Tracheal epithelial cell (primary cell): Measurements from ENCODE around the gene KRTAP9-3. TPM values are rescaled to one million over a fixed set of nuclear protein-coding genes. Genes with fewer than 3 reads are reported as not detected.

Source experiments
- total RNA-seq: library from RNA; depleted of rRNA; stranded (reverse); fragments of >200 nt; gene quantifications from 2 replicates; pipeline ENCODE4 v1.2.1, GENCODE V29; 2014

Gene KRTAP9-3, protein sequence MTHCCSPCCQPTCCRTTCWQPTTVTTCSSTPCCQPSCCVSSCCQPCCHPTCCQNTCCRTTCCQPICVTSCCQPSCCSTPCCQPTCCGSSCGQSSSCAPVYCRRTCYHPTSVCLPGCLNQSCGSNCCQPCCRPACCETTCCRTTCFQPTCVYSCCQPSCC
- total RNA-seq: not detected in 2 replicates

DNA sequence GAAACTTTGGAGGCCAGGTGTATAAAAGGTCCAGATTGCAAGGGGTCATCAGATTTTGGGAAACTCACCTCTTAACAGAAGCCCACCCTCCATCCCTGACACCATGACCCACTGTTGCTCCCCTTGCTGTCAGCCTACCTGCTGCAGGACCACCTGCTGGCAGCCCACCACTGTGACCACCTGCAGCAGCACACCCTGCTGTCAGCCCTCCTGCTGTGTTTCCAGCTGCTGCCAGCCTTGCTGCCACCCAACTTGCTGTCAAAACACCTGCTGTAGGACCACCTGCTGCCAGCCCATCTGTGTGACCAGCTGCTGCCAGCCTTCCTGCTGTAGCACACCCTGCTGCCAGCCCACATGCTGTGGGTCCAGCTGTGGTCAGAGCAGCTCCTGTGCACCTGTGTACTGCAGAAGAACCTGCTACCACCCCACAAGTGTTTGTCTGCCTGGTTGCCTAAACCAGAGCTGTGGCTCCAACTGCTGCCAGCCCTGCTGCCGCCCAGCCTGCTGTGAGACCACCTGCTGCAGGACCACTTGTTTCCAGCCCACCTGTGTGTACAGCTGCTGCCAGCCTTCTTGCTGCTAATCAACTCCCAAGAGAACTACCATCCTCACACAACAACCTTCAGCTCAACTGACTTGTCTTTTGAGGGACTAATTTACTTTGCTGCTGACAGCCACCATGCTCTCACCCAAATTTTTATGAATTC is at the start of gene KRTAP9-3:
Gene KRTAP9-3, plus strand, starts transcription at position 51 of the 707 bp plus-strand sequence. Its CDS starts 53 bp downstream, at position 104.

DNA sequence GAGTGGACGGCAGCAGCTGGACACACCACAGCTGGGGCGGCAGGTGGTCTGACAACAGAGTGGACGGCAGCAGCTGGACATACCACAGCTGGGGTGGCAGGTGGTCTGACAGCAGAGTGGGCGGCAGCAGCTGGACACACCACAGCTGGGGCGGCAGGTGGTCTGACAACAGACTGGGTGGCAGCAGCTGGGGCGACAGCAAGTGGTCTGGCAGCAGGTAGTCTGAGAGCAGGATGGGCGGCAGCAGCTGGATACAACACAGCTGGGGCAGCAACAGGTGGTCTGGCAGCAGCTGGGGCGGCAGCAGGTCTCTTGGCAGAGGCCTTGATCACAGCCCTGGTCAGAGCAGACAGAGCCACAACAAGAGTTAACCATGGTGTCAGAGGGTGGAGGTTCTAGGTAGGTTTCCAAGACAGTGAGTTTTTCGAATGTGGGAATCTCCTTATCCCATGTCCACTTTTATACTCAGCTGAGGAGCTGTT is 47.7 kb upstream of the KRTAP9-3 start, which contains the start of gene KRTAP4-1:
Gene KRTAP4-1, minus strand, starts transcription at position 432 of the 482 bp plus-strand sequence. Its CDS starts 57 bp downstream, at position 375.

DNA sequence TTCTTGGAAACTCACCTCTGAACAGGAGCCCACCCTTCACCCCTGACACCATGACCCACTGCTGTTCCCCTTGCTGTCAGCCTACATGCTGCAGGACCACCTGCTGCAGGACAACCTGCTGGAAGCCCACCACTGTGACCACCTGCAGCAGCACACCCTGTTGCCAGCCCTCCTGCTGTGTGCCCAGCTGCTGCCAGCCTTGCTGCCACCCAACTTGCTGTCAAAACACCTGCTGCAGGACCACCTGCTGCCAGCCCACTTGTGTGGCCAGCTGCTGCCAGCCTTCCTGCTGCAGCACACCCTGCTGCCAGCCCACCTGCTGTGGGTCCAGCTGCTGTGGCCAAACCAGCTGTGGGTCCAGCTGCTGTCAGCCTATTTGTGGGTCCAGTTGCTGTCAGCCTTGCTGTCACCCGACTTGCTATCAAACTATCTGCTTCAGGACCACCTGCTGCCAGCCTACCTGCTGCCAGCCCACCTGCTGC is 42.4 kb upstream of the KRTAP9-3 start, which contains the start of gene KRTAP9-1:
Gene KRTAP9-1, plus strand, starts transcription at position 51 of the 482 bp plus-strand sequence. Its CDS starts 0 bp downstream, at position 51.

DNA sequence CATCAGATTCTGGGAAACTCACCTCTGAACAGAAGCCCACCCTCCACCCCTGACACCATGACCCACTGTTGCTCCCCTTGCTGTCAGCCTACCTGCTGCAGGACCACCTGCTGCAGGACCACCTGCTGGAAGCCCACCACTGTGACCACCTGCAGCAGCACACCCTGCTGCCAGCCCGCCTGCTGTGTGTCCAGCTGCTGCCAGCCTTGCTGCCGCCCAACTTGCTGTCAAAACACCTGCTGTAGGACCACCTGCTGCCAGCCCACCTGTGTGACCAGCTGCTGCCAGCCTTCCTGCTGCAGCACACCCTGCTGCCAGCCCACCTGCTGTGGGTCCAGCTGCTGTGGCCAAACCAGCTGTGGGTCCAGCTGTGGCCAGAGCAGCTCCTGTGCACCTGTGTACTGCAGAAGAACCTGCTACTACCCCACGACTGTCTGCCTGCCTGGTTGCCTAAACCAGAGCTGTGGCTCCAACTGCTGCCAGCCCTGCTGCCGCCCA is 5.6 kb upstream of the KRTAP9-3 start, which contains the start of gene KRTAP9-2:
Gene KRTAP9-2, plus strand, starts transcription at position 51 of the 498 bp plus-strand sequence. Its CDS starts 7 bp downstream, at position 58.

DNA sequence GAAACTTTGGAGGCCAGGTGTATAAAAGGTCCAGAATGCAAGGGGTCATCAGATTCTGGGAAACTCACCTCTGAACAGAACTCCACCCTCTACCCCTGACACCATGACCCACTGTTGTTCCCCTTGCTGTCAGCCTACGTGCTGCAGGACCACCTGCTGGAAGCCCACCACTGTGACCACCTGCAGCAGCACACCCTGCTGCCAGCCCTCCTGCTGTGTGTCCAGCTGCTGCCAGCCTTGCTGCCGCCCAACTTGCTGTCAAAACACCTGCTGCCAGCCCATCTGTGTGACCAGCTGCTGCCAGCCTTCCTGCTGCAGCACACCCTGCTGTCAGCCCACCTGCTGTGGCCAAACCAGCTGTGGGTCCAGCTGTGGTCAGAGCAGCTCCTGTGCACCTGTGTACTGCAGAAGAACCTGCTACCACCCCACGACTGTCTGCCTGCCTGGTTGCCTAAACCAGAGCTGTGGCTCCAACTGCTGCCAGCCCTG is 5.7 kb downstream of the KRTAP9-3 start, which contains the start of gene KRTAP9-8:
Gene KRTAP9-8, plus strand, starts transcription at position 51 of the 489 bp plus-strand sequence. Its CDS starts 53 bp downstream, at position 104.

DNA sequence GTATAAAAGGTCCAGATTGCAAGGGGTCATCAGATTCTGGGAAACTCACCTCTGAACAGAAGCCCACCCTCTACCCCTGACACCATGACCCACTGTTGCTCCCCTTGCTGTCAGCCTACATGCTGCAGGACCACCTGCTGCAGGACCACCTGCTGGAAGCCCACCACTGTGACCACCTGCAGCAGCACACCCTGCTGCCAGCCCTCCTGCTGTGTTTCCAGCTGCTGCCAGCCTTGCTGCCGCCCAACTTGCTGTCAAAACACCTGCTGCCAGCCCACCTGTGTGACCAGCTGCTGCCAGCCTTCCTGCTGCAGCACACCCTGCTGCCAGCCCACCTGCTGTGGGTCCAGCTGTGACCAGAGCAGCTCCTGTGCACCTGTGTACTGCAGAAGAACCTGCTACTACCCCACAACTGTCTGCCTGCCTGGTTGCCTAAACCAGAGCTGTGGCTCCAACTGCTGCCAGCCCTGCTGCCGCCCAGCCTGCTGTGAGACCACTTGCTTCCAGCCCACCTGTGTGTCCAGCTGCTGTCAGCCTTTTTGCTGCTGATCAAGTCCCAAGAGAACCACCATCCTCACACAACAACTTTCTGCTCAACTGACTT is 17.5 kb downstream of the KRTAP9-3 start, which contains the start of gene KRTAP9-4:
Gene KRTAP9-4, plus strand, starts transcription at position 51 of the 604 bp plus-strand sequence. Its CDS starts 34 bp downstream, at position 85.

DNA sequence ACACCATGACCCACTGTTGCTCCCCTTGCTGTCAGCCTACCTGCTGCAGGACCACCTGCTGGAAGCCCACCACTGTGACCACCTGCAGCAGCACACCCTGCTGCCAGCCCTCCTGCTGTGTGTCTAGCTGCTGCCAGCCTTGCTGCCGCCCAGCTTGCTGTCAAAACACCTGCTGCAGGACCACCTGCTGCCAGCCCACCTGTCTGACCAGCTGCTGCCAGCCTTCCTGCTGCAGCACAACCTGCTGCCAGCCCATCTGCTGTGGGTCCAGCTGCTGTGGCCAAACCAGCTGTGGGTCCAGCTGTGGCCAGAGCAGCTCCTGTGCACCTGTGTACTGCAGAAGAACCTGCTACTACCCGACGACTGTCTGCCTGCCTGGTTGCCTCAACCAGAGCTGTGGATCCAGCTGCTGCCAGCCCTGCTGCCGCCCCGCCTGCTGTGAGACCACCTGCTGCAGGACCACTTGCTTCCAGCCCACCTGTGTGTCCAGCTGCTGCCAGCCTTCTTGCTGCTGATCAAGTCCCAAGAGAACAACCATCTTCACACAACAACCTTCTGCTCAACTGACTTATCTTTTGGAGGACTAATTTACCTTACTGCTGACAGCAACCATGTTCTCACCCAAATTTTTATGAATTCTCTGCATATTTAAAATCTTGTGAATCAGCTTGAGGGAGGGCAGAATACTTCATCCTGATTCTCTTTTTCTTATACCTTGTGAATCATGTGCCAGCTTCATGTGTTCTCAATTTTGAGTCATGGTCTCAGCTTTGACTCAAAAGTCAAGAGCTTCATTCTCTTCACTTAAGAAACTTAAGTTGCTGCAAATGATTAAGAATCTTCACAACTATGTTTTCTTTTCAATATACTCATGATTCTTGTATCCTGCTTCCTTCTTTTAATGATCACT is 23.4 kb downstream of the KRTAP9-3 start, which contains the start of gene KRTAP9-9:
Gene KRTAP9-9, plus strand, starts transcription at position 4 of the 910 bp plus-strand sequence.

DNA sequence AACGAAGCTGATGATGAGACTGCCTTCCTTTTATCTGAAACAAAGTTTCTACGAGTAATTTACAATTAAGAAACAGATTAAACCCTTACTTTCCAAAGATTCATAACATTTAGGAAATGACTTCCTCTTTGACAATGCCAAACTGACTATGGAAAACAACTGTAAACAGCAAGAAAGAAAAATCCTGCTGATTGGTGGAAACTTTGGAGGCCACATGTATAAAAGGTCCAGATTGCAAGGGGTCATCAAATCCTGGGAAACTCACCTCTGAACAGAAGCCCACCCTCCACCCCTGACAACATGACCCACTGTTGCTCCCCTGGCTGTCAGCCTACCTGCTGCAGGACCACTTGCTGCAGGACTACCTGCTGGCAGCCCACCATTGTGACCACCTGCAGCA is 32.8 kb downstream of the KRTAP9-3 start, which contains the start of gene KRTAP9-6:
Gene KRTAP9-6, plus strand, starts transcription at position 301 of the 400 bp plus-strand sequence. Its CDS starts 0 bp downstream, at position 301.

DNA sequence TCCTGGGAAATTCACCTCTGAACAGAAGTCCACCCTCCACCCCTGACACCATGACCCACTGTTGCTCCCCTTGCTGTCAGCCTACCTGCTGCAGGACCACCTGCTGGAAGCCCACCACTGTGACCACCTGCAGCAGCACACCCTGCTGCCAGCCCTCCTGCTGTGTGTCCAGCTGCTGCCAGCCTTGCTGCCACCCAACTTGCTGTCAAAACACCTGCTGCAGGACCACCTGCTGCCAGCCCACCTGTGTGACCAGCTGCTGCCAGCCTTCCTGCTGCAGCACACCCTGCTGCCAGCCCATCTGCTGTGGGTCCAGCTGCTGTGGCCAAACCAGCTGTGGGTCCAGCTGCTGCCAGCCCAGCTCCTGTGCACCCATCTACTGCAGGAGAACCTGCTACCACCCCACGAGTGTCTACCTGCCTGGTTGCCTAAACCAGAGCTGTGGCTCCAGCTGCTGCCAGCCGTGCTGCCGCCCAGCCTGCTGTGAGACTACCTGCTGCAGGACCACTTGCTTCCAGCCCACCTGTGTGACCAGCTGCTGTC is 43.5 kb downstream of the KRTAP9-3 start, which contains the start of gene KRTAP9-7:
Gene KRTAP9-7, plus strand, starts transcription at position 51 of the 543 bp plus-strand sequence. Its CDS starts 0 bp downstream, at position 51.

Other genes starting within 250 kb of the KRTAP9-3 start
- gene KRT40, start 248.1 kb upstream of the KRTAP9-3 start, total RNA-seq: not detected in 2 replicates
- not detected in 2 replicates for gene KRTAP3-3, start 238.3 kb upstream of the KRTAP9-3 start, total RNA-seq
- gene KRTAP3-2, start 232.5 kb upstream of the KRTAP9-3 start, total RNA-seq: not detected in 2 replicates
- gene KRTAP3-1, start 223.3 kb upstream of the KRTAP9-3 start, total RNA-seq: not detected in 2 replicates
- gene KRTAP1-5, start 205.2 kb upstream of the KRTAP9-3 start, total RNA-seq: 0.24 TPM in 1 of 2 replicates, not detected in the other
- gene KRTAP1-4, start 202.3 kb upstream of the KRTAP9-3 start, total RNA-seq: not detected in 2 replicates
- not detected in 2 replicates for gene KRTAP1-3, start 197.6 kb upstream of the KRTAP9-3 start, total RNA-seq
- 0.24 TPM in 1 of 2 replicates, not detected in the other for gene KRTAP1-1, start 191.0 kb upstream of the KRTAP9-3 start, total RNA-seq
- gene KRTAP2-1, start 185.1 kb upstream of the KRTAP9-3 start, total RNA-seq: not detected in 2 replicates
- gene KRTAP2-2, start 177.2 kb upstream of the KRTAP9-3 start, total RNA-seq: not detected in 2 replicates
- 2.9 TPM in 1 of 2 replicates, not detected in the other for gene KRTAP2-3, start 172.3 kb upstream of the KRTAP9-3 start, total RNA-seq
- not detected in 2 replicates for gene KRTAP2-4, start 166.6 kb upstream of the KRTAP9-3 start, total RNA-seq
- not detected in 2 replicates for gene KRTAP4-7, start 148.3 kb upstream of the KRTAP9-3 start, total RNA-seq
- gene KRTAP4-8, start 134.3 kb upstream of the KRTAP9-3 start, total RNA-seq: not detected in 2 replicates
- gene KRTAP4-16, start 130.2 kb upstream of the KRTAP9-3 start, total RNA-seq: not detected in 2 replicates
- not detected in 2 replicates for gene KRTAP4-9, start 127.1 kb upstream of the KRTAP9-3 start, total RNA-seq
- gene KRTAP4-11, start 114.1 kb upstream of the KRTAP9-3 start, total RNA-seq: not detected in 2 replicates
- gene KRTAP4-12, start 108.3 kb upstream of the KRTAP9-3 start, total RNA-seq: not detected in 2 replicates
- not detected in 2 replicates for gene KRTAP4-6, start 91.9 kb upstream of the KRTAP9-3 start, total RNA-seq
- gene KRTAP4-5, start 82.6 kb upstream of the KRTAP9-3 start, total RNA-seq: not detected in 2 replicates
- gene KRTAP4-4, start 71.7 kb upstream of the KRTAP9-3 start, total RNA-seq: not detected in 2 replicates
- not detected in 2 replicates for gene KRTAP4-3, start 64.2 kb upstream of the KRTAP9-3 start, total RNA-seq
- gene KRTAP4-2, start 54.2 kb upstream of the KRTAP9-3 start, total RNA-seq: not detected in 2 replicates
- gene KRTAP4-1, start 47.5 kb upstream of the KRTAP9-3 start, total RNA-seq: not detected in 2 replicates
- gene KRTAP9-1, start 42.6 kb upstream of the KRTAP9-3 start, total RNA-seq: not detected in 2 replicates
- not detected in 2 replicates for gene KRTAP9-2, start 5.8 kb upstream of the KRTAP9-3 start, total RNA-seq
- gene KRTAP9-8, start 5.5 kb downstream of the KRTAP9-3 start, total RNA-seq: not detected in 2 replicates
- not detected in 2 replicates for gene KRTAP9-4, start 17.2 kb downstream of the KRTAP9-3 start, total RNA-seq
- gene KRTAP9-9, start 22.9 kb downstream of the KRTAP9-3 start, total RNA-seq: not detected in 2 replicates
- gene KRTAP9-6, start 32.9 kb downstream of the KRTAP9-3 start, total RNA-seq: not detected in 2 replicates
- gene KRTAP9-7, start 43.2 kb downstream of the KRTAP9-3 start, total RNA-seq: not detected in 2 replicates
- not detected in 2 replicates for gene KRTAP29-1, start 70.4 kb downstream of the KRTAP9-3 start, total RNA-seq
- gene KRTAP16-1, start 76.9 kb downstream of the KRTAP9-3 start, total RNA-seq: not detected in 2 replicates
- gene KRTAP17-1, start 83.3 kb downstream of the KRTAP9-3 start, total RNA-seq: 0.24 TPM in 1 of 2 replicates, not detected in the other
- under 0.01 TPM in 1 of 2 replicates, not detected in the other for gene KRT33A, start 118.4 kb downstream of the KRTAP9-3 start, total RNA-seq
- 0.21 and 0.24 TPM in 2 replicates for gene KRT33B, start 137.4 kb downstream of the KRTAP9-3 start, total RNA-seq
- gene KRT34, start 149.9 kb downstream of the KRTAP9-3 start, total RNA-seq: 0.43 and 7.0 TPM in 2 replicates
- 0.24 TPM in 1 of 2 replicates, not detected in the other for gene KRT31, start 165.2 kb downstream of the KRTAP9-3 start, total RNA-seq
- gene KRT37, start 192.1 kb downstream of the KRTAP9-3 start, total RNA-seq: not detected in 2 replicates
- not detected in 2 replicates for gene KRT38, start 208.5 kb downstream of the KRTAP9-3 start, total RNA-seq
- gene KRT32, start 234.9 kb downstream of the KRTAP9-3 start, total RNA-seq: not detected in 2 replicates
- gene KRT35, start 248.7 kb downstream of the KRTAP9-3 start, total RNA-seq: not detected in 2 replicates